Mucosa of descending colon (tissue), 3 donors: ENCODE measurements around the gene CCDC85C. TPM values are rescaled to one million over a fixed set of nuclear protein-coding genes. Genes with fewer than 3 reads are reported as not detected.
A peak's percentile ranks its signal among the peaks of the same experiment; 100 is the strongest.

Source experiments
- ATAC-seq: fragments of 200-7000 bp; cut with Tn5 transposase; one replicate; pipeline ENCODE4 v1.9.1; 2020; ENCODE audit warnings: mild to moderate bottlenecking, moderate library complexity
- DNase-seq, 3 donors: peaks; one replicate each; pipeline ENCODE4 v3.0.0-alpha.2; 2020
- H3K36me3 ChIP-seq: fragments of 200-600 bp; one replicate; pipeline ENCODE4 v1.8.0; 2021; ENCODE audit warnings: low read depth, mild to moderate bottlenecking
- H3K4me1 ChIP-seq: fragments of 200-600 bp; one replicate; pipeline ENCODE4 v1.8.0; 2021; ENCODE audit warnings: low read depth, mild to moderate bottlenecking
- H3K4me3 ChIP-seq: fragments of 200-600 bp; one replicate; pipeline ENCODE4 v1.8.0; 2021; ENCODE audit warnings: mild to moderate bottlenecking
- H3K9me3 ChIP-seq: fragments of 200-600 bp; one replicate; pipeline ENCODE4 v1.8.0; 2021; ENCODE audit warnings: mild to moderate bottlenecking
- CTCF ChIP-seq: fragments of 200-600 bp; IDR thresholded peaks from one replicate; pipeline ENCODE4 v1.8.0; 2022; ENCODE audit warnings: antibody characterized with exemption, mild to moderate bottlenecking
- intact Hi-C, 2 donors: fragments of 100-400 bp; cut with DNase I in 1 of 2; cut with micrococcal nuclease in 1 of 2; formaldehyde crosslinking; loops; one replicate each; pipeline versions ENCODE4 v1.11.0 to v1.11.1; 2022; cut with DNase I, micrococcal nuclease
- total RNA-seq, 3 donors: library from RNA; stranded (reverse); fragmentation: NEBNext Ultra II Directional in 2 of 3; extraction: Animal tissue kit (Norgen Biotek cat#: 25700) in 2 of 3; gene quantifications; one replicate each; pipeline versions ENCODE4 v1.2.1 to v1.2.4, GENCODE V29; 2021 to 2023
- donor health status: DM: no; HTN: no; CAD: no; lungs with moderate emphysema.
- donor health status: DM: no; HTN: no; CAD: no.
- donor health status: DM: no; HTN: yes; CAD: no.

Gene CCDC85C
- total RNA-seq, 3 donors from 2014 or later: 66.2 to 102 (median 66.2) TPM

GRCh38 chr14:99569725-99570543 is 34.1 kb downstream of the CCDC85C start:
- ATAC-seq (no peak), DNase-seq (no peak)
- H3K4me3 ChIP-seq: no peak overlapping the region
- intact Hi-C loops: no loop called here
- TF ChIP-seq CTCF: no peak
- H3K36me3 ChIP-seq: no peaks in the 10 kb centered on the region
- H3K9me3 ChIP-seq: no peaks in the 10 kb centered on the region
- peaks cover 61% of the 10 kb centered on the region for H3K4me1 ChIP-seq

GRCh38 chr14:99568567-99569560 is 35.1 kb downstream of the CCDC85C start:
- no peak for TF ChIP-seq CTCF

GRCh38 chr14:99566390-99567354 is 37.3 kb downstream of the CCDC85C start:
- no peak for TF ChIP-seq CTCF
- peak in 1 of 3 donors; percentile 49 for DNase-seq
- peaks cover 53% of the 10 kb centered on the region for H3K4me1 ChIP-seq
- intact Hi-C loops: no loop called here
- H3K36me3 ChIP-seq: no peaks in the 10 kb centered on the region
- ATAC-seq: peak; percentile 16
- H3K4me3 ChIP-seq: no peak overlapping the region
- H3K9me3 ChIP-seq: no peaks in the 10 kb centered on the region

More at GRCh38 chr14:99568567-99569560, 35.1 kb downstream of the CCDC85C start:
- H3K9me3 ChIP-seq: no peaks in the 10 kb centered on the region
- no peak for ATAC-seq
- H3K36me3 ChIP-seq: no peaks in the 10 kb centered on the region
- peaks cover 58% of the 10 kb centered on the region for H3K4me1 ChIP-seq
- intact Hi-C loops: no loop called here
- H3K4me3 ChIP-seq: no peak overlapping the region
- DNase-seq: no peak

GRCh38 chr14:99566009-99566389 is 38.0 kb downstream of the CCDC85C start:
- peak in 1 of 3 donors; percentile 41 for DNase-seq
- intact Hi-C loops: no loop called here
- TF ChIP-seq CTCF: no peak

GRCh38 chr14:99565383-99565782 is 38.6 kb downstream of the CCDC85C start:
- H3K9me3 ChIP-seq: no peaks in the 10 kb centered on the region
- DNase-seq (no peak), ATAC-seq (no peak)
- intact Hi-C loops: no loop called here
- no peak for TF ChIP-seq CTCF
- no peak overlapping the region for H3K4me3 ChIP-seq
- H3K4me1 ChIP-seq: peaks cover 46% of the 10 kb centered on the region
- H3K36me3 ChIP-seq: no peaks in the 10 kb centered on the region

More at GRCh38 chr14:99566009-99566389, 38.0 kb downstream of the CCDC85C start:
- Histone ChIP-seq H3K36me3 (no peaks in the 10 kb centered on the region), H3K9me3 (no peaks in the 10 kb centered on the region), H3K4me1 (peaks cover 52% of the 10 kb centered on the region), H3K4me3 (no peak overlapping the region)
- peak; percentile 25 for ATAC-seq
